GM12864 (cell line): ENCODE measurements around the gene DNAH12.

Source experiments
- DNase-seq: peaks from one replicate; pipeline ENCODE4 v3.0.0-alpha.2; 2011; ENCODE audit warnings: low read depth
- H3K4me3 ChIP-seq: 2 replicates; pipeline ENCODE4 v1.5.1; 2011; ENCODE audit warnings: mild to moderate bottlenecking, low read depth, low read length, control low read depth
- CTCF ChIP-seq: IDR thresholded peaks from 2 replicates; pipeline ENCODE4 v1.5.1; 2011; ENCODE audit warnings: low read depth, mild to moderate bottlenecking, moderate library complexity, low read length, control low read depth, inconsistent platforms; ENCODE audit errors: missing control alignments

The DNAH12 gene, protein sequence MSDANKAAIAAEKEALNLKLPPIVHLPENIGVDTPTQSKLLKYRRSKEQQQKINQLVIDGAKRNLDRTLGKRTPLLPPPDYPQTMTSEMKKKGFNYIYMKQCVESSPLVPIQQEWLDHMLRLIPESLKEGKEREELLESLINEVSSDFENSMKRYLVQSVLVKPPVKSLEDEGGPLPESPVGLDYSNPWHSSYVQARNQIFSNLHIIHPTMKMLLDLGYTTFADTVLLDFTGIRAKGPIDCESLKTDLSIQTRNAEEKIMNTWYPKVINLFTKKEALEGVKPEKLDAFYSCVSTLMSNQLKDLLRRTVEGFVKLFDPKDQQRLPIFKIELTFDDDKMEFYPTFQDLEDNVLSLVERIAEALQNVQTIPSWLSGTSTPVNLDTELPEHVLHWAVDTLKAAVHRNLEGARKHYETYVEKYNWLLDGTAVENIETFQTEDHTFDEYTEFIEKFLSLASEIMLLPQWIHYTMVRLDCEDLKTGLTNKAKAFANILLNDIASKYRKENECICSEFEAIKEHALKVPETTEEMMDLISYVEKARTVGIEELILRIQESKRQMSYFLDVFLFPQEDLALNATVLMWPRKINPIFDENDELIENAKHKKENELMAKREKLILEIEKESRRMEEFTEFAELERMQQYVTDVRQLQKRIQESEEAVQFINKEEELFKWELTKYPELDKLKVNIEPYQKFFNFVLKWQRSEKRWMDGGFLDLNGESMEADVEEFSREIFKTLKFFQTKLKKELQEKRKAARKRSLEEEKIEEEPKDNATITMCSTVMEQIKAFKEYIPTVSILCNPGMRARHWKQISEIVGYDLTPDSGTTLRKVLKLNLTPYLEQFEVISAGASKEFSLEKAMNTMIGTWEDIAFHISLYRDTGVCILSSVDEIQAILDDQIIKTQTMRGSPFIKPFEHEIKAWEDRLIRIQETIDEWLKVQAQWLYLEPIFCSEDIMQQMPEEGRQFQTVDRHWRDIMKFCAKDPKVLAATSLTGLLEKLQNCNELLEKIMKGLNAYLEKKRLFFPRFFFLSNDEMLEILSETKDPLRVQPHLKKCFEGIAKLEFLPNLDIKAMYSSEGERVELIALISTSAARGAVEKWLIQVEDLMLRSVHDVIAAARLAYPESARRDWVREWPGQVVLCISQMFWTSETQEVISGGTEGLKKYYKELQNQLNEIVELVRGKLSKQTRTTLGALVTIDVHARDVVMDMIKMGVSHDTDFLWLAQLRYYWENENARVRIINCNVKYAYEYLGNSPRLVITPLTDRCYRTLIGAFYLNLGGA (N-terminal part only)

GRCh38 chr3:57544181-57545125 is at the start of gene DNAH12:
TSS of gene DNAH12 (minus strand) at chr3:57544344. CDS start at chr3:57542870, 1,474 bp downstream.
- DNase-seq: no peak
- no peak within 1 kb of the TSS for H3K4me3 ChIP-seq
- TF ChIP-seq CTCF: no peak

- DNase-seq: no peak
- TF ChIP-seq CTCF: no peak
- H3K4me3 ChIP-seq: no peak overlapping the region
Observed at GRCh38 chr3:57592306-57592705, 48.2 kb upstream of the DNAH12 start.

GRCh38 chr3:57587905-57588304 is 43.8 kb upstream of the DNAH12 start:
- no peak for TF ChIP-seq CTCF
- H3K4me3 ChIP-seq: no peak overlapping the region
- no peak for DNase-seq

GRCh38 chr3:57586778-57587177 is 42.6 kb upstream of the DNAH12 start:
- DNase-seq: no peak
- no peak for TF ChIP-seq CTCF
- H3K4me3 ChIP-seq: no peak overlapping the region

DNA sequence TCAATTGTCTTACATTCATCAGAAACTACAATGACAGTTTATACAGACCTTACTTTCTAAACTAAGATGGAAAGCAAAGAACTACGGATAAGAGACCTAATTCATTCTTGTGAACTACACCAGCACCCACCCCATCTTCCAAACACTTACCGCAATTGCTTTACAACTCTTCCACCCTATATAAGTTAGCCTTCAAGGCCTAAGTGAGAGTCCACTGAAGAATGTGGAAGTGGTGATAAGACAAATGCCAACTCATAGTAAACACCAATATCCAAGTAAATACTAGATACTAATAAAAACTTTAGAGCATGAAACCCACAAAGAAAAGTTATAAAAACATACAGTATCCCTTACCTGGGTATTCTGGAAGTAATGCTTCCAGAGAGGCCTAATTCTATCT is 39.4 kb upstream of the DNAH12 start:
- no peak for TF ChIP-seq CTCF
- no peak for DNase-seq
- H3K4me3 ChIP-seq: no peak overlapping the region

DNA sequence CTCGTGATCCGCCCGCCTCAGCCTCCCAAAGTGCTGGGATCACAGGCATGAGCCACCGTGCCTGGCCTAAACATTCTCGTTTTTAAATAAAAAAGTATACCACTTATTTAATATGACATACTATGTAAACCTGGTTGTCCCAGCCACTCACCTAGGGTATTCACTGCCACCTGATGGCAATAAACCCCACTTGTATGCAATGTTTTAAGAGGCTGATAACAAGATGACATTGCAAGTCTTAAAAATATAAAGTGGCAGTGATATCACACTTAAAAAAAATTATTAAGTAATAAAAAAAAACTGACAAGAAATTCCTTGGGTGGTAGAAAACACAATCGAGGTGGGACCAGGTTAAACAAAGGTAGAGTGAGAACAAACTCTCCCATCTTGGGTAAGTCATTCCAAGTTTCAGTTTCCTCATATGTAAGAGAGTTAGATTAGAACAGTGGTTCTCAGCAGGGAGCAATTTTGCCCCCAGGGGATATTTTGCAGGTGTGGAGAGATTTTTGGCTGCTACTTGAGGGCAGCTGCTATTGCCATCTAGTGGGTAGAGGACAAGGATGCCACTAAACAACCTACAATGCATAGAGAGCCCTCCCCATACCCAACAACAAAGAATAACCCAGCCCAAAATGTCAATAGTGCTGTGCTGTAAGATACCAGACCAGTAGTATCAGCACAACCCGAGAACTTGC is 38.5 kb upstream of the DNAH12 start:
- DNase-seq: no peak
- peak; percentile 22 for TF ChIP-seq CTCF
- no peak overlapping the region for H3K4me3 ChIP-seq
